GM12878 (cell line): ENCODE results near the gene SYNPR. TPM values are rescaled to one million over a fixed set of nuclear protein-coding genes. Genes with fewer than 3 reads are reported as not detected.

ENCODE experiments used
- ATAC-seq: fragments of 200-7000 bp; cut with Tn5 transposase; 3 replicates; pipeline ENCODE4 v1.9.1; 2020; ENCODE audit warnings: mild to moderate bottlenecking, moderate library complexity
- BruUV-seq: library from RNA; stranded (reverse); fragments of 400-500 nt; replicated peaks from 2 replicates; lab custom pipeline; 2021; lab: Mats Ljungman, UMichigan
- CTCF ChIA-PET: fragments of 300-600 bp; sonication (Branson Sonifier 250); formaldehyde crosslinking; extraction: SDS; loops from one replicate; lab custom pipeline; 2021; ENCODE audit warnings: inconsistent platforms; lab: Yijun Ruan, JAX
- POLR2A ChIA-PET: fragments of 350-600 bp; formaldehyde crosslinking; extraction: SDS; loops from one replicate; lab custom pipeline; 2021; ENCODE audit warnings: inconsistent platforms; lab: Charles Lee
- RAD21 ChIA-PET: fragments of 300-600 bp; sonication (Branson Sonifier 250); formaldehyde crosslinking; loops from one replicate; lab custom pipeline; 2023; ENCODE audit warnings: antibody characterized with exemption; ENCODE audit not compliant: unreplicated experiment; lab: Charles Lee
- SMC1A ChIA-PET: fragments of 300-600 bp; sonication (Branson Sonifier 250); formaldehyde crosslinking; loops from one replicate; lab custom pipeline; 2023; ENCODE audit not compliant: unreplicated experiment, uncharacterized antibody; lab: Charles Lee
- DNase-seq: peaks from one replicate; pipeline ENCODE4 v3.0.0-alpha.2; 2011; ENCODE audit warnings: low read depth, low spot score
- FAIRE-seq: peaks from 3 replicates; lab custom pipeline; 2011; peaks lifted over from hg19 to GRCh38; lab: Jason Lieb, UNC
- H2AFZ ChIP-seq: 2 replicates; pipeline ENCODE4 v1.6.0; 2011; ENCODE audit warnings: low read depth, low read length, control low read depth; ENCODE audit not compliant: control insufficient read depth
- H3K27ac ChIP-seq: 2 replicates; pipeline ENCODE4 v1.5.1; 2011; ENCODE audit warnings: control low read depth; ENCODE audit not compliant: control insufficient read depth, insufficient read depth
- H3K27me3 ChIP-seq, 2 experiments: replicated peaks in 1 of 2; 2 replicates each; pipeline versions ENCODE4 v1.6.0 to v1.6.1; 2011; ENCODE audit warnings: low read length in 1 of 2; ENCODE audit not compliant: control insufficient read depth in 2 of 2, insufficient read depth in 2 of 2
- H3K36me3 ChIP-seq, 2 experiments: 2 replicates each; pipeline ENCODE4 v1.5.1; 2011; ENCODE audit warnings: low read length in 1 of 2; ENCODE audit not compliant: control insufficient read depth in 2 of 2, insufficient read depth in 2 of 2
- H3K4me1 ChIP-seq: 2 replicates; pipeline ENCODE4 v1.6.1; 2011; ENCODE audit warnings: mild to moderate bottlenecking, low read length, moderate library complexity, mixed read lengths; ENCODE audit not compliant: control insufficient read depth, insufficient read depth
- H3K4me2 ChIP-seq: 2 replicates; pipeline ENCODE4 v1.6.0; 2011; ENCODE audit warnings: control low read depth; ENCODE audit not compliant: control insufficient read depth, insufficient read depth
- H3K4me3 ChIP-seq: fragments of 200-600 bp; sonication (generic); 2 replicates; pipeline ENCODE4 v1.5.1; 2016
- H3K79me2 ChIP-seq: 2 replicates; pipeline ENCODE4 v1.6.0; 2011; ENCODE audit warnings: low read length; ENCODE audit not compliant: control insufficient read depth, insufficient read depth
- H3K9ac ChIP-seq: 2 replicates; pipeline ENCODE4 v1.8.0; 2011; ENCODE audit warnings: low read length, control low read depth, mixed read lengths; ENCODE audit not compliant: control insufficient read depth, insufficient read depth
- H3K9me3 ChIP-seq: replicated peaks from 3 replicates; pipeline ENCODE4 v1.5.1; 2011; ENCODE audit warnings: mild to moderate bottlenecking, low read length; ENCODE audit not compliant: control insufficient read depth, insufficient read depth
- H4K20me1 ChIP-seq: 2 replicates; pipeline ENCODE4 v1.6.0; 2011; ENCODE audit not compliant: control insufficient read depth, insufficient read depth
- CEBPB ChIP-seq, 2 experiments: fragments of 150-350 bp in 1 of 2; IDR thresholded peaks; 2 replicates each; pipeline ENCODE4 v1.6.1; 2012 to 2014; ENCODE audit warnings: low read depth in 2 of 2, low read length in 2 of 2, borderline replicate concordance in 1 of 2, inconsistent platforms in 1 of 2
- RB1 ChIP-seq: fragments of 450-650 bp; formaldehyde crosslinking; IDR thresholded peaks from 2 replicates; pipeline ENCODE4 v1.6.1; 2017; ENCODE audit warnings: mild to moderate bottlenecking, borderline replicate concordance
- RFX5 ChIP-seq: IDR thresholded peaks from 2 replicates; pipeline ENCODE4 v1.6.1; 2011; ENCODE audit warnings: low read depth, low read length, improper control_type of control experiment
- WGBS: methylation state at CpG from one replicate; pipeline ENCODE4 v1.1.6; 2016; ENCODE audit warnings: low lambda C conversion rate; ENCODE audit not compliant: insufficient replicate concordance, insufficient coverage; ENCODE audit errors: missing lambda C conversion rate; 5-methylcytosine and 5-hydroxymethylcytosine counted together
- in situ Hi-C: fragments of 300-500 bp; cut with MboI; formaldehyde crosslinking; loops from 9 replicates; pipeline ENCODE4 v1.14.3; 2018; ENCODE audit warnings: mixed read lengths
- intact Hi-C: fragments of 100-400 bp; cut with micrococcal nuclease; formaldehyde crosslinking; loops from one replicate; pipeline ENCODE4 v1.14.2; 2022; ENCODE audit not compliant: unreplicated experiment
- polyA plus RNA-seq, 11 experiments: library from polyadenylated mRNA; depleted of rRNA in 4 of 11; unstranded in 6 of 11; stranded (reverse) in 5 of 11; fragments of >200 nt; fragmentation: Nextera tagmentation in 4 of 11; fragmentation: Illumina TruSeq in 1 of 11; extraction: Ambion mirVana in 4 of 11; extraction: Trizol in 1 of 11; gene quantifications; 1 replicate in 1 of 11; 2 replicates in 10 of 11; pipeline versions ENCODE4 v1.2.1 to v1.2.3, GENCODE V29; 2011 to 2016; ENCODE audit warnings: inconsistent platforms in 2 of 11, missing spikeins in 2 of 11, low read depth in 1 of 11
- total RNA-seq, 4 experiments: library from RNA; depleted of rRNA in 3 of 4; stranded (reverse); fragments of >200 nt in 3 of 4; fragmentation: Illumina TruSeq in 1 of 4; extraction: Trizol in 1 of 4; gene quantifications; 2 replicates each; pipeline versions ENCODE4 v1.2.1 to v1.2.3, GENCODE V29; 2013 to 2021
- TF ChIP-seq, protein P1 (sequence below): fragments of 450-650 bp; IDR thresholded peaks from 2 replicates; pipeline ENCODE4 v1.6.1; 2017; ENCODE audit warnings: mild to moderate bottlenecking, moderate library complexity
- TF ChIP-seq, protein P2 (sequence below): fragments of 450-650 bp; formaldehyde crosslinking; IDR thresholded peaks from 2 replicates; pipeline ENCODE4 v1.4.0; 2020; ENCODE audit warnings: mild to moderate bottlenecking, moderate library complexity
- TF ChIP-seq, protein P3 (sequence below): fragments of 450-650 bp; IDR thresholded peaks from 2 replicates; pipeline ENCODE4 v1.6.1; 2017; ENCODE audit warnings: antibody characterized with exemption, mild to moderate bottlenecking, moderate library complexity

Gene SYNPR
- total and polyA plus RNA-seq, 10 of the 15 experiments (the other 5 are each of a cell fraction or from before 2014, with no cell fraction given): not detected

DNA sequence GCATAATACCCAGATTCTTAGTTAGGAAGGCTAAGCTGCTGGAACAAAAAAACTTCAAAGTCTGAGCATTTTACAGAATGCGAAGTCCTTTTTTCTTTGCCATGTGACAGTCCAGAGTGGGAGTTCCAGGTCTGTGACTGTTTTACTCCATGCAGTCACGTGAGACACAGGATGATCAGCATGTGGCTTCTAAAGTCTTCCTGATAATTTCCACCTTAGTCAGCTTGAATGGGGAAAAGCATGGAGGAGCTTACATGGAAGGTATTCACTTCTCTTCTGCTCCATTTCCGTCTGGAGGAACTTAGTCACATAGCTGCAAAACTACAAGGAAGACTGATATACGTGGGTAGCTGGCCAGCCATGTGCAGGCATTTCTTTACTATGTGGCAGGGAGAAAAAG, 376.1 kb downstream of the SYNPR start:
- ChIA-PET SMC1A (no interaction called here), RAD21 (no interaction called here), POLR2A (no interaction called here), CTCF (no interaction called here)
- ATAC-seq (no peak), DNase-seq (no peak), FAIRE-seq (no peak)
- no TSS peak for BruUV-seq
- TF ChIP-seq CEBPB (IDR thresholded peaks at IDR 0.05; ENCODE audit: borderline replicate concordance in 1 of 2, low read depth in 2 of 2, low read length in 2 of 2) (no peak), RFX5 (no peak), RB1 (no peak)
- TF ChIP-seq, protein P1, sequence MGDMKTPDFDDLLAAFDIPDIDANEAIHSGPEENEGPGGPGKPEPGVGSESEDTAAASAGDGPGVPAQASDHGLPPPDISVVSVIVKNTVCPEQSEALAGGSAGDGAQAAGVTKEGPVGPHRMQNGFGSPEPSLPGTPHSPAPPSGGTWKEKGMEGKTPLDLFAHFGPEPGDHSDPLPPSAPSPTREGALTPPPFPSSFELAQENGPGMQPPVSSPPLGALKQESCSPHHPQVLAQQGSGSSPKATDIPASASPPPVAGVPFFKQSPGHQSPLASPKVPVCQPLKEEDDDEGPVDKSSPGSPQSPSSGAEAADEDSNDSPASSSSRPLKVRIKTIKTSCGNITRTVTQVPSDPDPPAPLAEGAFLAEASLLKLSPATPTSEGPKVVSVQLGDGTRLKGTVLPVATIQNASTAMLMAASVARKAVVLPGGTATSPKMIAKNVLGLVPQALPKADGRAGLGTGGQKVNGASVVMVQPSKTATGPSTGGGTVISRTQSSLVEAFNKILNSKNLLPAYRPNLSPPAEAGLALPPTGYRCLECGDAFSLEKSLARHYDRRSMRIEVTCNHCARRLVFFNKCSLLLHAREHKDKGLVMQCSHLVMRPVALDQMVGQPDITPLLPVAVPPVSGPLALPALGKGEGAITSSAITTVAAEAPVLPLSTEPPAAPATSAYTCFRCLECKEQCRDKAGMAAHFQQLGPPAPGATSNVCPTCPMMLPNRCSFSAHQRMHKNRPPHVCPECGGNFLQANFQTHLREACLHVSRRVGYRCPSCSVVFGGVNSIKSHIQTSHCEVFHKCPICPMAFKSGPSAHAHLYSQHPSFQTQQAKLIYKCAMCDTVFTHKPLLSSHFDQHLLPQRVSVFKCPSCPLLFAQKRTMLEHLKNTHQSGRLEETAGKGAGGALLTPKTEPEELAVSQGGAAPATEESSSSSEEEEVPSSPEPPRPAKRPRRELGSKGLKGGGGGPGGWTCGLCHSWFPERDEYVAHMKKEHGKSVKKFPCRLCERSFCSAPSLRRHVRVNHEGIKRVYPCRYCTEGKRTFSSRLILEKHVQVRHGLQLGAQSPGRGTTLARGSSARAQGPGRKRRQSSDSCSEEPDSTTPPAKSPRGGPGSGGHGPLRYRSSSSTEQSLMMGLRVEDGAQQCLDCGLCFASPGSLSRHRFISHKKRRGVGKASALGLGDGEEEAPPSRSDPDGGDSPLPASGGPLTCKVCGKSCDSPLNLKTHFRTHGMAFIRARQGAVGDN: no peak
- TF ChIP-seq, protein P2, sequence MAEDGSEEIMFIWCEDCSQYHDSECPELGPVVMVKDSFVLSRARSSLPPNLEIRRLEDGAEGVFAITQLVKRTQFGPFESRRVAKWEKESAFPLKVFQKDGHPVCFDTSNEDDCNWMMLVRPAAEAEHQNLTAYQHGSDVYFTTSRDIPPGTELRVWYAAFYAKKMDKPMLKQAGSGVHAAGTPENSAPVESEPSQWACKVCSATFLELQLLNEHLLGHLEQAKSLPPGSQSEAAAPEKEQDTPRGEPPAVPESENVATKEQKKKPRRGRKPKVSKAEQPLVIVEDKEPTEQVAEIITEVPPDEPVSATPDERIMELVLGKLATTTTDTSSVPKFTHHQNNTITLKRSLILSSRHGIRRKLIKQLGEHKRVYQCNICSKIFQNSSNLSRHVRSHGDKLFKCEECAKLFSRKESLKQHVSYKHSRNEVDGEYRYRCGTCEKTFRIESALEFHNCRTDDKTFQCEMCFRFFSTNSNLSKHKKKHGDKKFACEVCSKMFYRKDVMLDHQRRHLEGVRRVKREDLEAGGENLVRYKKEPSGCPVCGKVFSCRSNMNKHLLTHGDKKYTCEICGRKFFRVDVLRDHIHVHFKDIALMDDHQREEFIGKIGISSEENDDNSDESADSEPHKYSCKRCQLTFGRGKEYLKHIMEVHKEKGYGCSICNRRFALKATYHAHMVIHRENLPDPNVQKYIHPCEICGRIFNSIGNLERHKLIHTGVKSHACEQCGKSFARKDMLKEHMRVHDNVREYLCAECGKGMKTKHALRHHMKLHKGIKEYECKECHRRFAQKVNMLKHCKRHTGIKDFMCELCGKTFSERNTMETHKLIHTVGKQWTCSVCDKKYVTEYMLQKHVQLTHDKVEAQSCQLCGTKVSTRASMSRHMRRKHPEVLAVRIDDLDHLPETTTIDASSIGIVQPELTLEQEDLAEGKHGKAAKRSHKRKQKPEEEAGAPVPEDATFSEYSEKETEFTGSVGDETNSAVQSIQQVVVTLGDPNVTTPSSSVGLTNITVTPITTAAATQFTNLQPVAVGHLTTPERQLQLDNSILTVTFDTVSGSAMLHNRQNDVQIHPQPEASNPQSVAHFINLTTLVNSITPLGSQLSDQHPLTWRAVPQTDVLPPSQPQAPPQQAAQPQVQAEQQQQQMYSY (CRISPR knock-in tag): no peak
- TF ChIP-seq, protein P3, sequence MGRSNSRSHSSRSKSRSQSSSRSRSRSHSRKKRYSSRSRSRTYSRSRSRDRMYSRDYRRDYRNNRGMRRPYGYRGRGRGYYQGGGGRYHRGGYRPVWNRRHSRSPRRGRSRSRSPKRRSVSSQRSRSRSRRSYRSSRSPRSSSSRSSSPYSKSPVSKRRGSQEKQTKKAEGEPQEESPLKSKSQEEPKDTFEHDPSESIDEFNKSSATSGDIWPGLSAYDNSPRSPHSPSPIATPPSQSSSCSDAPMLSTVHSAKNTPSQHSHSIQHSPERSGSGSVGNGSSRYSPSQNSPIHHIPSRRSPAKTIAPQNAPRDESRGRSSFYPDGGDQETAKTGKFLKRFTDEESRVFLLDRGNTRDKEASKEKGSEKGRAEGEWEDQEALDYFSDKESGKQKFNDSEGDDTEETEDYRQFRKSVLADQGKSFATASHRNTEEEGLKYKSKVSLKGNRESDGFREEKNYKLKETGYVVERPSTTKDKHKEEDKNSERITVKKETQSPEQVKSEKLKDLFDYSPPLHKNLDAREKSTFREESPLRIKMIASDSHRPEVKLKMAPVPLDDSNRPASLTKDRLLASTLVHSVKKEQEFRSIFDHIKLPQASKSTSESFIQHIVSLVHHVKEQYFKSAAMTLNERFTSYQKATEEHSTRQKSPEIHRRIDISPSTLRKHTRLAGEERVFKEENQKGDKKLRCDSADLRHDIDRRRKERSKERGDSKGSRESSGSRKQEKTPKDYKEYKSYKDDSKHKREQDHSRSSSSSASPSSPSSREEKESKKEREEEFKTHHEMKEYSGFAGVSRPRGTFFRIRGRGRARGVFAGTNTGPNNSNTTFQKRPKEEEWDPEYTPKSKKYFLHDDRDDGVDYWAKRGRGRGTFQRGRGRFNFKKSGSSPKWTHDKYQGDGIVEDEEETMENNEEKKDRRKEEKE: no peak
- Histone ChIP-seq H3K27me3 (no peaks in the 10 kb centered on the region), H3K36me3 (no peaks in the 10 kb centered on the region), H3K9ac (no peak overlapping the region), H3K4me1 (no peaks in the 10 kb centered on the region), H3K4me2 (no peak overlapping the region), H3K79me2 (no peaks in the 10 kb centered on the region), H3K9me3 (no peaks in the 10 kb centered on the region), H3K27ac (no peak overlapping the region), H4K20me1 (no peaks in the 10 kb centered on the region), H2AFZ (no peak overlapping the region), H3K4me3 (no peak overlapping the region)
- in situ Hi-C loops: no loop called here
- intact Hi-C loops: no loop called here
- WGBS: 11% methylated on average over 4 of the region's 4 CpGs
